VCaP (cell line): ENCODE results near the gene GANC.

Experiments used
- H3K27ac ChIP-seq: fragments of 450-650 bp; 2 replicates; pipeline ENCODE4 v1.5.1; 2017
- CTCF ChIP-seq: fragments of 450-650 bp; conservative IDR thresholded peaks from 2 replicates; pipeline ENCODE4 v1.5.1; 2017; ENCODE audit warnings: mild to moderate bottlenecking, moderate library complexity

The GANC gene

DNA sequence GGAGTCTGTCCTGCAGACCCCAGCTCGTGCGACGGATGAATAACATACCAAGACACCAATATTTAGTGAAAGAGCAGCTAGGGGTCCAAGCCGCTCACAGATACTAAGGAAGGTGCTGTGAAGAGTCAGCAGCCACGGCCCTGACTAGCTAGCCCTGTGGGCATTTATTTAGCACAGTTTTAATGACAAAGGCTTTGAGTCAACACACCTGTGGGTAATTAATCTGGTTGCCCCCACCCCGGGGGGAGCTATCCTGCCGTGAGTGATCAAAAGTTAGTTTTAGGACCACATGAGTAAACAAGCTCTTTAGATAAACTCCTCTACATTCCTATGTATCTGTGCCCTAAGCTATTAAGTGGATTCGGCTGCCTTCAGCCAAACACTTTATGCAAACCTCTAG, 105.0 kb downstream of the GANC start:
- H3K27ac ChIP-seq = no peak overlapping the region
- no peak for TF ChIP-seq CTCF

DNA sequence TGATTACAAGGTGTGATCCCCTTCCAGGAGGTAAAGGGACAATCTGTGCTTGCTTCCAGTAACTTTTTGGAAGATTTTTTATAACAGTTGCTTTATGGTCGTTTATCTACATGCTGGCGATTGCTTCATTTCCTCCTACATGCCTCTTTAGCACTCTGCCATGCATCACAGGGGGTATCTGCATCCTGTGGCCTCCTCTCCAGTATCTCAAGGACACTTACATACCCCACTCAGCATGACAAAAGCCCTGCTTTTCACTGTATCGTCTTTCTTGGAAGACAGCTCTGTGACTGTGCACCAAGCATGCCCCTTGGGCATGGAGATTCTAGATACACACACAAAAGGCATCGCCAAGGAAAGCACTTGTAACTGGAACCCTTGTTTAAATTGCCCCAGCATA, 111.6 kb downstream of the GANC start:
- no peak overlapping the region for H3K27ac ChIP-seq
- TF ChIP-seq CTCF = no peak

DNA sequence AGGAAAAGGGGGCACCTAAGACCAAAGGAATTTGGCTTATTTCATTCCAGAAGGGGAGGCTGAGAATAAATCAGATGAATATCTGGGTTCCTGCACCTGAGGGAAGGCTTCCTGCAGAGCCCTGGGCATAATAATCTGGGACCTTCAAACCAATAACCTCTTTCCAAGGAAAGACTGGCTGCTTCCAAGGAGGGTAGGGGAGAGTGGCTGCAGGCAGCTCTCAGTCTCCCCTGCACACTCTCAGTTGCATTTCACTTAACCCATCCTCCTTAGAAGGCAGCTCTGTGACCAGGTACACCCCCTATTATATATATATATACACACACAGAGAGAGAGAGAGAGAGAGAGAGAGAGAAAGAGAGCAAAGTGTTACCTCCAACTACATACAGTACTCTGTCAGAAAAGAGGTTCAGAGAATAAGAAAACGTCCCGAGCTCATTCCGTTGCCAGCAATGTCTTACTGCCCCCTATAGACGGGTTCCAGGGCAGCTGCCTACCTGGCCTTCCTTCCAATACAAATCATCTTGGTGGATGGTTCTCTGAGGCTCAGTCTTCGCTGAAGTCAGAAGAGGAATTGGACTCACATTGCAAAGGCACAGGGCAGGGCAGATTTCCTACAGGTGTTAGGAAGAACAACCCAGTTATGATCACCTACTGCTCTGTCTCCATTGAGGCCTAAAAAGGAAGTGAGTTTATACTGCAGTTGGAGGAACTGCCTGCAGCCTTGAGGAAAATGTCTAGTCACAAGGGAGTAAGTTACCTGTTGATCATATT, 112.4 kb downstream of the GANC start:
- no peak overlapping the region for H3K27ac ChIP-seq

DNA sequence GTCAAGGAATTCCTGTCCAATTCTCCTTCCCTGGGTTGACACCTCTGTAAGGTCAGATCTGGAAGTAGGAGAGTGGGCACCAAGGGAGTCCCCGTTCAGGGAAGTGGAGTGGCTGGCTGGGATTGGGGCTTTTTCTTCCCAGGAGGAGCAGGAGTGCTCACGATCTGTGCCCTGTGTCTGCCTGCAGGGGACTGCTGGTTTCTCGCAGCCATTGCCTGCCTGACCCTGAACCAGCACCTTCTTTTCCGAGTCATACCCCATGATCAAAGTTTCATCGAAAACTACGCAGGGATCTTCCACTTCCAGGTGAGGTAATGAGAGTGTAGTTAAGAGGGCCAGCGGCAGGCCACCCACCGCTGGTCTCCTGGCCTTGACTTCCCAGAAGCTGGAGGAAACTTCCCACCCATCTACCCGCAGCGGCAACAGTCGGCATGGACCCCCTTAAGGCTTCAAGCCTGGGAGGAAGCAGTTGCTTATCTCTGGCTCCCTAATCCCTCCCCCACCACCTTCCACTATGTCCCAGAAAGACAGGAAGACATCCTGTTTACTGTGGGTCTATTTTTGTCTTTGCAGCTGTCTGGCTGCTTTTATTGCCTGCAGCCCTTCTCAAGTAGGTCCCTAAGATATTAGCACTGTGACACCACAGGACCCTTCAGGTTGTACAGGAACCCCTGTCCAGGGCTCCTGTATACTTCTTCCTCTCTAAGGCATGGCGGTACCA, 113.1 kb downstream of the GANC start:
- TF ChIP-seq CTCF = no peak
- no peak overlapping the region for H3K27ac ChIP-seq

More for the DNA sequence above, 112.4 kb downstream of the GANC start:
- peak; percentile 82 for TF ChIP-seq CTCF

GRCh38 chr15:42387603-42388002, 114.6 kb downstream of the GANC start:
- no peak for TF ChIP-seq CTCF
- H3K27ac ChIP-seq = no peak overlapping the region

GRCh38 chr15:42392309-42393024, 119.5 kb downstream of the GANC start:
- no peak overlapping the region for H3K27ac ChIP-seq

More at GRCh38 chr15:42392309-42393024, 119.5 kb downstream of the GANC start:
- TF ChIP-seq CTCF = no peak
